ENCODE results near the gene AKAP8L.
"Not testable (repeated sequence)": the region's sequence is repeated elsewhere in the genome, so short reads cannot be mapped to it uniquely, and the experiment has no call there.

The AKAP8L gene

DNA sequence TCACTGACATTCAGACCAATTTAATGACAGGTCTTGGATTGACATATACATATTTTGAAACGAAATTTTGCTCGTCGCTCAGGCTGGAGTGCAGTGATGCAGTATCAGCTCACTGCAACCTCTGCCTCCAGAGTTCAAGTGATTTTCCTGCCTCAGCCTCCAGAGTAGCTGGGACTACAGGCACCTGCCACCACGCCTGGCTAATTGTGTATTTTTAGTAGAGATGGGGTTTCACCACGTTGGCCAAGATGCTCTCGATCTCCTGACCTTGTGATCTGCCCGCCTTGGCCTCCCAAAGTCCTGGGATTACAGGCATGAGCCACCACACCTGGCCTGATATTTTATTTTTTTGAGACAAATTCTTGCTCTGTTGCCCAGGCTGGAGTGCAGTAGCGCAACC is 66.3 kb downstream of the AKAP8L start:
- DNase-seq = not testable (repeated sequence)

GRCh38 chr19:15341328-15341727 is 77.5 kb downstream of the AKAP8L start:
- DNase-seq = not testable (repeated sequence)

- DNase-seq = no peak
Observed at GRCh38 chr19:15340086-15340485, 78.7 kb downstream of the AKAP8L start.

DNA sequence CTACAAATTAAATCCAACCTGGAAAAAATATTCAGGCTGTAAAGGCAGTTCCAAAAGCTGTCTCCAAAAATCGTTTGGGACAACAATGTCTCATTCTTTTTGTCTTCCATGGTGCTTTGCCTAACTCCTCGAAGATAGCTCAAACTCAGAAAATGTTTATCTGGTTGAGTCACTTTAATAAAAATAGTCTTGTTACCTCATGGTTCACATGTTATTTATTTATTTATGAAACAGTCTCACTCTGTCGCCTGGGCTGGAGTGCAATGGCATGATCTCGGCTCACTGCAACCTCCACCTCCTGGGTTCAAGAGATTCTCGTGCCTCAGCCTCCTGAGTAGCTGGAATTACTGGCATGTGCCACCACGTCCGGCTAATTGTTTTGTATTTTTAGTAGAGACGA is 81.6 kb downstream of the AKAP8L start:
- no peak for DNase-seq

GRCh38 chr19:15335992-15336391 is 82.8 kb downstream of the AKAP8L start:
- not testable (repeated sequence) for DNase-seq

GRCh38 chr19:15332311-15332996 is 86.3 kb downstream of the AKAP8L start, which contains the start of gene BRD4:
TSS of gene BRD4 (minus strand) at chr19:15332539. CDS start at chr19:15273099, 59,440 bp downstream.
- peak; percentile 81 for DNase-seq

DNA sequence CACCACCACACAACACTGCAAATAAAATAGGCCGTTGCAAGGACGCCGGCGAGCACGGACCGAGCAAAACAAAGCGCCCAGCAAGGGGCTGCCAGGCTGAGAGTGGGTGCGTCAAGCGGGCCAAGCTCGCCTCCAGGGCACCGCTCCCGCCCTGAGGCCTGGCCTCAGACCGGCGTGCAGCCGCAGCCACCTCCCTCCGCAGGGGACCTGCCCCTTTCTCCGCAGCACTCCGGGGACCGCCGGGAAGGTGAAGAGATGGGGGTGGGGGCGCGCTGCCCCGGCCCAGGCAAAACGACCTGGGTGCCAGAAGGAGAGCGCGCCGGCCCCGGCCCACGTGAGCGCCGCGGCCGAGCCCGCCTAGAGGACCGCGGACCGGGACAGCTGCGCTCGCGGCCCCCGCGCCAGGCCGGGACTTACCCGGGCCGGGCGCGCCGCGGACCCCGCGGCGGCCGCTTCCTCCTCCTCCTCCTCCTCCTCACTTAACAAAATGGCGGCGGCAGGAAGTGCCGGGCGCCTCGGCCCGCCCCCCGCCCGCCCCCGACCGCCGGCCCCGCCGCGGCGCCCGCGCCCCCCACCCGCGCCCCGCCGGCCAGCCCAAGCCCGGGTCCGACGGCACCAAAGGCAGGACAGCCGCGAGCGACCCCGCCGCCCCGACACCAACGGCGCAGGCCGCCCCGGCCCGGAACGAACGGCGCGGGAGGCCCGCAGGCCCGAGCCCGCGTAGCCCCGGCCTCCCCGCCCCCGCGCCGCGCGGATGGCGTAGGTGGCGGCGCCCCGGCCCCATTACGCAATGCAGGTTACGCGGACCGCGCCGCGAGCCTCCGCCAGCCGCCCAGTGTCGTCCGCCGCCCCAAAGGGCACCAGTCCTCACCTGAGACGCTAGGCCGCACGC is 87.1 kb downstream of the AKAP8L start:
- peak; percentile 69 for DNase-seq

- no peak for DNase-seq
Observed at GRCh38 chr19:15330801-15331418, 87.9 kb downstream of the AKAP8L start.
